ENCODE measurements around the gene IRF2BP1.
"Not testable (repeated sequence)": the region's sequence is repeated elsewhere in the genome, so short reads cannot be mapped to it uniquely, and the experiment has no call there.

The IRF2BP1 gene

GRCh38 chr19:45876161-45876410 is 9.9 kb downstream of the IRF2BP1 start:
- no peak overlapping the region for H3K4me3 ChIP-seq (ENCODE audit: low read depth, low read length)
- in situ Hi-C loops (cut with HindIII; ENCODE audit: low sequenced_read_pairs), result no loop called here
- no peak for TF ChIP-seq CTCF (IDR thresholded peaks at IDR 0.05; ENCODE audit: low read depth, low read length)
- DNase-seq (ENCODE audit: low read depth, low spot score), result no peak

- no peak for DNase-seq (ENCODE audit: low read depth, low spot score)
- no peak overlapping the region for H3K4me3 ChIP-seq (ENCODE audit: low read depth, low read length)
- TF ChIP-seq CTCF (IDR thresholded peaks at IDR 0.05; ENCODE audit: low read depth, low read length), result no peak
- in situ Hi-C loops (cut with HindIII; ENCODE audit: low sequenced_read_pairs), result no loop called here
Measured at GRCh38 chr19:45874620-45874966, 11.3 kb downstream of the IRF2BP1 start.

- in situ Hi-C loops (cut with HindIII; ENCODE audit: low sequenced_read_pairs), result no loop called here
- no peak for TF ChIP-seq CTCF (IDR thresholded peaks at IDR 0.05; ENCODE audit: low read depth, low read length)
- no peak overlapping the region for H3K4me3 ChIP-seq (ENCODE audit: low read depth, low read length)
- DNase-seq (ENCODE audit: low read depth, low spot score), result no peak
Measured at GRCh38 chr19:45873219-45873772, 12.6 kb downstream of the IRF2BP1 start.

GRCh38 chr19:45872095-45872919 is 13.6 kb downstream of the IRF2BP1 start:
- in situ Hi-C loops (cut with HindIII; ENCODE audit: low sequenced_read_pairs), result no loop called here
- H3K4me3 ChIP-seq (ENCODE audit: low read depth, low read length), result no peak overlapping the region
- no peak for TF ChIP-seq CTCF (IDR thresholded peaks at IDR 0.05; ENCODE audit: low read depth, low read length)
- no peak for DNase-seq (ENCODE audit: low read depth, low spot score)

- no peak for DNase-seq (ENCODE audit: low read depth, low spot score)
- H3K4me3 ChIP-seq (ENCODE audit: low read depth, low read length), result no peak overlapping the region
- in situ Hi-C loops (cut with HindIII; ENCODE audit: low sequenced_read_pairs), result no loop called here
- TF ChIP-seq CTCF (IDR thresholded peaks at IDR 0.05; ENCODE audit: low read depth, low read length), result no peak
Measured at GRCh38 chr19:45870798-45871197, 15.1 kb downstream of the IRF2BP1 start.

- H3K4me3 ChIP-seq (ENCODE audit: low read depth, low read length); in situ Hi-C loops (cut with HindIII; ENCODE audit: low sequenced_read_pairs); DNase-seq (ENCODE audit: low read depth, low spot score): not testable (repeated sequence)
Measured at GRCh38 chr19:45867241-45867640, 18.7 kb downstream of the IRF2BP1 start.

- in situ Hi-C loops (cut with HindIII; ENCODE audit: low sequenced_read_pairs), result no loop called here
- no peak for TF ChIP-seq CTCF (IDR thresholded peaks at IDR 0.05; ENCODE audit: low read depth, low read length)
- H3K4me3 ChIP-seq (ENCODE audit: low read depth, low read length), result no peak overlapping the region
- DNase-seq (ENCODE audit: low read depth, low spot score), result no peak
Measured at GRCh38 chr19:45866400-45867176, 19.4 kb downstream of the IRF2BP1 start.
